HG03025 (cell line): Measurements from ENCODE around the gene CR1.
A peak's percentile ranks its signal among the peaks of the same experiment; 100 is the strongest.
"Not testable (repeated sequence)": the region's sequence is repeated elsewhere in the genome, so short reads cannot be mapped to it uniquely, and the experiment has no call there.

Source experiments
- ATAC-seq: cut with Tn5 transposase; IDR thresholded peaks from one replicate; pipeline ENCODE4 v1.9.1; 2021; ENCODE audit warnings: mild to moderate bottlenecking, moderate library complexity; ENCODE audit not compliant: unreplicated experiment, low FRiP score

Gene CR1

DNA sequence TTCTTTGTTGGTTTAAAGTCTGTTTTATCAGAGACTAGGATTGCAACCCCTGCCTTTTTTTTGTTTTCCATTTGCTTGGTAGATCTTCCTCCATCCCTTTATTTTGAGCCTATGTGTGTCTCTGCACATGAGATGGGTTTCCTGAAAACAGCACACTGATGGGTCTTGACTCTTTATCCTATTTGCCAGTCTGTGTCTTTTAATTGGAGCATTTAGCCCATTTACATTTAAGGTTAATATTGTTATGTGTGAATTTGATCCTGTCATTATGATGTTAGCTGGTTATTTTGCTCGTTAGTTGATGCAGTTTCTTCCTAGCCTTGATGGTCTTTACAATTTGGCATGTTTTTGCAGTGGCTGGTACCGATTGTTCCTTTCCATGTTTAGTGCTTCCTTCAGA is 165.5 kb downstream of the CR1 start:
- not testable (repeated sequence) for ATAC-seq

DNA sequence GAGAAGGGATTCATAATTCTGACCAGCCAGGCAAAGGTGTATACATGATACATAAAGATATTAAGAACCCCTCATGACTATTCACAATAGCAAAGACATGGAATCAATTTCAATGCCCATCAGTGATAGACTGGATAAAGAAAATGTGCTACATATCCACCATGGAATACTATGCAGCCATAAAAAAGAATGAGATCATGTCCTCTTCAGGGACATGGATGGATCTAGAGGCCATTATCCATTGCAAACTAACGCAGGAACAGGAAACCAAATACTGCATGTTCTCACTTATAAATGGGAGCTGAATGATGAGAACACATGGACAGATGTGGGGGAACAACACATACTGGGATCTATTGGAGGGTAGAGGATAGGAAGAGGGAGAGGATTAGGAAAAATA is 170.4 kb downstream of the CR1 start:
- ATAC-seq: no peak

DNA sequence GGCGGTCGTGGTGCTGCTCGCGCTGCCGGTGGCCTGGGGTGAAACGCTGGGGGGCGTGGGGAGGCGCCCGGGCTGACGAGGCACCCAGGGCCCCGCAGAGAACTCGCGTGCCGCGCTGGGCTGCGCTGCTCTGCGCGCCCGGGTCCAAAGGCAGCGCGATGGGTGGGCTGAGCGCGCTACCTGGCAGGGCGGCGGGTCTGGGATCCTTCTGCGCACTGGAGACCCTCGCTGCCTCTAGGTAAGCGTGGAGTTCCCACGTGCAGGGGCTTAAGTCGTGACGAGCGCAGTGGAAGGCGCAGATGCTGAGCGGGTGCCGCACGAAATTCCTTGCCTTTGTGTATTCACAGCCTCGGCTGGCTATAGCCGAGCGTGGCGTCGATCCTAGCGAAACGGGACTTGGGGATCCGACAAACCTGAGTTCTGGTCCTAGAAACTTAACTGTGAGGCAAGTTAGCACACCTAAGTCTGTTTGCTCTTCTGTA is 173.6 kb downstream of the CR1 start:
- no peak for ATAC-seq

DNA sequence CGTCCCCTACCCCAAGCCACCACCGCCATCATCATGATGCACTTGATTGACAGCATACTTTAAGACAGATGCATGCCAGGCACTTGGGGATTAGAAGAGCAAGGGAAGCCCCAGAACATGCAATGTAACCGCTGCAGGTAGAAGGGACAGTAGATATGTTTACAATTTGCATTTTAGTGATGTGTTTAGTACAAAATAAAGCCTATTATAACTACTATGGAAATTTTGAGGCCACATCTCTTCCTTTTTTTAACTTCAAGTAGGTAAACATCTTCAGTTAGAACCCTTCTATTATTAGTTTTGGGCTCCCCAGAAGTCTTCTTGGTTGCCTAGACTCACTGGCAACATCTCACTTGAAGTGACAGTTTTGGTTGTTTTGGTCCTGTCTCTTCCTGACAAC is 174.2 kb downstream of the CR1 start:
- peak; percentile 66 for ATAC-seq

DNA sequence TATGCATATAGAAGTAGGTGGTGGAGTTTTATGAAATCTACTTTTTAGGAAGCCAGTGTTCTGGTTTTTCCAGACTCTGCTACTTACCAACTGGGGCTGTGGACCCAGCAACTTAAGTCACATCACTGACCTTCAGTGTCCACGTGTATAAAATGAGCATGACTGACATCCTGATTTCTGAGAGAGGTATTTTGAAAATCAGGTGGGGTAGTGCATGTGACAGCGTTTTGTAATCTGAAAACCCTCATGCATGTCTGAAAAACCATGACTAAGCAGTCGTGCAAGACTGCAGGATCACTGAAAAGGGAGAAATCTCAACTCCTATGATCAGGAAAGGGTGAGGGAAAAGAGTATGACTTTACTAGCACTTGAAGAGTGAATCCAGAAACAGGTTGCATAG is 175.0 kb downstream of the CR1 start:
- no peak for ATAC-seq

DNA sequence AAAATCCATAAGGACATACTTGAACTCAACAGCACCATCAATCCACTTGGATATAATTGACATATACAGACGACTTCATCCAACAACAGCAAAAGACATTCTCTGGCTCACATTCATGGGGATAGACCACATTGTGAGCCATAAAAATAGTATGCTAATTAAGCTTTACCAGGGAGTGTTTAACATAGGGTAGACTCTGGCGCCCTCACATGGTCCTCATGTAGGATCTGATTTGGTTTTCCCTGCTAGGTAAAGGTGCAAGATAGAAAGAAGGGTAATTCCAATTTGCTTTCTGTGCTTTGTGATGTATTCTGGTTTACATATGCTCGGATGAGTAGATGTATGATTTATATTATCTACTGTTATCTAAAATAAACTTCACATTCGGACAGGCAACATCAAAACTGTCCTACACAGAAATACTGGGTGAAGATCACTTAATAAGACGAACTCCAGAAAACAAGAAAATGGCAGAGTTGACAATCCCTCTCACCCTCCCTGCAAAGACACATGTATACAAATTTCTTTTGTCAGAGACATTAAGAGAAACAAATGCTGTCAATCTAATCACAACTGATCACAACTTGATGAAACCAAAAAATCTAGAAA is 176.7 kb downstream of the CR1 start:
- no peak for ATAC-seq

DNA sequence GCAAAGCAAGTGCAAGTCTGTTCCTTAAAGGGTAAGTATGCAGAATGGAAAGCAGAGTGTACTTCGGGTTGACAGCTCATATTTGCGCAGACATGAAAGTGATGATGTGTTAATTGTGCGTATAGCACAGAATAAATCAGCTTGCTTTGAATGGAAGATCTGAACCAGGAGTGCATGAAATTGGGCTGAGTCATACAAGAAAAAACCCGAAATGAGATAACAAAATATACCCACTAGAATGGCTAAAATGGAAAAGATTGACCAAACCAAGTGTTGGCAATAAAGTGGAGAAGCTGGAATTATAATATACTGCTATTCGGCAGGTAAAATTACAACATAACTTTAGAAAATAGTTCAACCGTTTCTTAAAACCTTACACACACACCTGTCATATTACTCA is 177.4 kb downstream of the CR1 start:
- ATAC-seq: no peak

DNA sequence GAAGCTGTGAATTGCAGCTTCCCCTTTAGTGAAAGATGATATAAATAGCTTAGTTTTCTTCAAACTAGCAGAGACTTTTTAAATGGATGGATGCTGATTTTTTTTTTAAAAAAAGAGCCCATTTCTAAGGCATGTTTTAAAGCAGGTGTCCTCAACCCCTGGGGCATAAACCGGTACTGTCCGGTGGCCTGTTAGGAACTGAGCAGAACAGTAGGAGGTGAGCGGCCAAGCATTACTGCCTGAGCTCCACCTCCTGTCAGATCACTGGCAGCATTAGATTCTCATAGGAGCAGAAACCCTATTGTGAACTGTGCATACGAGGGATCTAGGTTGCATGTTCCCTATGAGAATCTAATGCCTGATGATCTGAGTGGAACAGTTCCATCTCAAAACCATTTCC is 180.2 kb downstream of the CR1 start:
- ATAC-seq: no peak

DNA sequence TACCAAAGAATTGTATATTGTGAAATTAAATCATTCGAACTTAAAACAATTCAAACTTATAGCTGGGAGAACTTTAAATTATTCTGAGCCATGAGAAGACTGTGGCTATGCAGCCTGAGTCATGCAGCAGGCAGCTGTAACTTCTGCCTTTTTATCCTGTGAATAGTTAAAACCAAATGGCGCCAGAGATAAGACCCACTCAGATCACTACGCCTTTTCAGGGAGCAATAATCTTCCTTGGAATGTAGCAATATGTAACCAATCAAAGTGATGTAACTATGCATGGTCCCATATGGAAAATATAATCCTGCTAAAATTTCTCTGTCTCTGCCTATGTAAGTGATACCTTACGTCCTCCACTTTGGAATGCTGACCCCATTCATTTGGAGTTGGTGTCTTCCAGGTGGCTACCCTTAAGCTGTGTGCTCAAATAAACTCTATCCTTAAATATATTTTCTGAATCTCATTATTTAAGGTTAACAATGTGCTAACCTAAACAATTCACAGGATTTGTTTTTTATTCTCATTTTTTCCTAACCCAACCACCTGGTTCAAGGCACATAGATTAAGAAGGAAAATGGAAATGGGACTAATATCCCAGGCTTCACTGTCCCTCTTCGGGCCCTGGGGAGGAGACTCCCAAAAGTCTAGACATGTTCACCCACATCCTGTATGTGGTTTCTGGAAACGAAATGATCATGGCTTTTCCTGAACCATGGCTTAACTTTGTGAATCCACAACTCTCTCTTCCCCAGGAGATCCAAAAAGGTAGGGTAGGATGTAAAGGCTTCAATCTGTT is 184.8 kb downstream of the CR1 start:
- not testable (repeated sequence) for ATAC-seq

DNA sequence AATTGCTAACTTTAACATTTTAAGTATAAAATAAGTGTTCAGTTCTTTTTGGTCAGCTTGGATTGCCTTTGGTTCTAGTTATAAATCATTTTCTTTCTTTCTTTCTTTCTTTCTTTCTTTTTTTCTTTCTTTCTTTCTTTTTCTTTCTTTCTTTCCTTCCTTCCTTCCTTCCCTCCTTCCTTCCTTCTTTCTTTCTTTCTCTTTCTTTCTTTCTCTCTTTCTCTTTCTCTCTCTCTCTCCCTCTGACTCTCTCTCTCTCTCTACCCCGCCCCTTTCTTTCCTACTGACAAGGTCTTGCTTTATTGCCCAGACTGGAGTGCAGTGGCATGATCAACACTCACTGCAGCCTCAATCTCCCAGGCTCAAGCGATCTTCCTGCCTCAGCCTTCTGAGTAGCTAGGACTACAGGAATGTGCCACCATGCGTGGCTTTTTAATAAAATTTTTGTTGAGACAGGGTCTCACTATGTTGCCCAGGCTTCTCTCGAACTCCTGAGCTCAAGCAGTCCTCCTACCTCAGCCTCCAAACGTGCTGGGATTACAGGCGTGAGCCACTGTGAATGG is 187.0 kb downstream of the CR1 start:
- not testable (repeated sequence) for ATAC-seq

DNA sequence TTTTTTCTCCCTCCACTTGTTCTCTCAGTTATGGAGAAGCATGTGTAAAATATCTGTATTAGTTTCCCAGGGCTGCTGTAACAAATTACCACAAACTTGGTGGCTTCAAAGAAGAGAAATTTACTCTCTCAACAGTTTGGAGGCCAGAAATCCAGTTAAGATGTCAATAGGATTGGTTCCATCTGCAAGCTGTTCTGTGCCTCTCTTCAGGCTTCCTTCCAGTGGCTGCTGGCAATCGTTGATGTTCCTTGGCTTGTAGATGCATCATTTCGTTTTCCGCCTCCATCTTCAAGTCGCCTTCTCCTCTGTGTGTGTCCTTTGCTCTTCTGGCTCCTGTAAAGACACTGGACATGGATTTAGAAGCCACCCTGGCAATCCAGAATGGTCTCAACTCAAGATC is 194.6 kb downstream of the CR1 start:
- not testable (repeated sequence) for ATAC-seq

DNA sequence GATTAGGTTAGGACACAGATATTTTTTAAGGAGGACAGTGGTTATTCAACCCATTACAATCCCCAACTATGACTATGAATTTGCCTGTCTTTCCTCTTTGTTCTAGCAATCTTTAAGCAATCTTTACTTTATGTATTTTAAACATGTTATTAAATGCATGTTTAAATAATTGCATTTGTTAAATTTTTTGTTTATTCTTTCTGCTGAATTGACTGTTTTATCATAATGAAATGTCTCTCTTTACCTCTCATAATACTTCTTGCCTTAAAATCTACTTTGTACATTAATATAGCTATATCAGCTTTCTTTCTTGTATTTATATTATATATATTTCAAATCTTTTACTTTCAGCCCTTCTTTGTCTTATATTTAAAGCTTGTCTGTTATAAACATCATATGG is 195.1 kb downstream of the CR1 start:
- ATAC-seq: no peak
